Choroid plexus epithelial cell (primary cell): Measurements from ENCODE around the gene EFNA5.

Experiments
- DNase-seq: peaks from one replicate; pipeline ENCODE4 v3.0.0-alpha.2; 2010; ENCODE audit warnings: low read depth
- H3K4me3 ChIP-seq: 2 replicates; pipeline ENCODE4 v1.5.1; 2011; ENCODE audit warnings: low read depth, mild to moderate bottlenecking, control low read depth, low read length, moderate library complexity
- CTCF ChIP-seq: conservative IDR thresholded peaks from 2 replicates; pipeline ENCODE4 v1.5.1; 2011; ENCODE audit warnings: low read depth, mild to moderate bottlenecking, control low read depth, inconsistent platforms, low read length, moderate library complexity

Gene EFNA5

GRCh38 chr5:107451028-107451427 is 219.7 kb downstream of the EFNA5 start:
- no peak for TF ChIP-seq CTCF
- H3K4me3 ChIP-seq = no peak overlapping the region
- DNase-seq = no peak

- no peak for TF ChIP-seq CTCF
- no peak for DNase-seq
- no peak overlapping the region for H3K4me3 ChIP-seq
Measured at GRCh38 chr5:107450531-107450930, 220.2 kb downstream of the EFNA5 start.

- DNase-seq = no peak
- TF ChIP-seq CTCF = no peak
- no peak overlapping the region for H3K4me3 ChIP-seq
Measured at GRCh38 chr5:107449369-107449768, 221.4 kb downstream of the EFNA5 start.

- H3K4me3 ChIP-seq = no peak overlapping the region
- TF ChIP-seq CTCF = no peak
- DNase-seq = no peak
Measured at GRCh38 chr5:107447587-107447986, 223.2 kb downstream of the EFNA5 start.

GRCh38 chr5:107446972-107447371 is 223.8 kb downstream of the EFNA5 start:
- no peak for TF ChIP-seq CTCF
- no peak overlapping the region for H3K4me3 ChIP-seq
- no peak for DNase-seq

- DNase-seq = no peak
- no peak for TF ChIP-seq CTCF
- no peak overlapping the region for H3K4me3 ChIP-seq
Measured at GRCh38 chr5:107444300-107444699, 226.4 kb downstream of the EFNA5 start.

GRCh38 chr5:107443897-107444296 is 226.8 kb downstream of the EFNA5 start:
- no peak overlapping the region for H3K4me3 ChIP-seq
- TF ChIP-seq CTCF = no peak
- DNase-seq = no peak
